Activated CD4-positive, alpha-beta memory T cell treated with anti-CD3 and anti-CD28 coated beads, Interleukin-2, amount 10 ng/mL, durations not matched to agents 7 days and 5 days (primary cell): ENCODE results near the gene PSMB11. TPM values are rescaled to one million over a fixed set of nuclear protein-coding genes. Genes with fewer than 3 reads are reported as not detected.
A peak's percentile ranks its signal among the peaks of the same experiment; 100 is the strongest.
"Not testable (repeated sequence)": the region's sequence is repeated elsewhere in the genome, so short reads cannot be mapped to it uniquely, and the experiment has no call there.

Experiments used
- CTCF ChIA-PET: fragments of 350-600 bp; sonication (Branson Sonifier 250); formaldehyde crosslinking; loops from one replicate; lab custom pipeline; 2021; ENCODE audit warnings: antibody characterized with exemption, inconsistent platforms; lab: Charles Lee
- POLR2A ChIA-PET: fragments of 350-600 bp; sonication (Branson Sonifier 250); formaldehyde crosslinking; loops from one replicate; lab custom pipeline; 2021; ENCODE audit warnings: antibody characterized with exemption; lab: Charles Lee
- DNase-seq: peaks from one replicate; pipeline ENCODE4 v3.0.0-alpha.2; 2020
- H3K27ac Mint-ChIP-seq: one replicate; pipeline ENCODE4 v1.8.0; 2021; ENCODE audit warnings: mild to moderate bottlenecking, mixed read lengths
- H3K27me3 Mint-ChIP-seq: one replicate; pipeline ENCODE4 v1.8.0; 2021; ENCODE audit warnings: mixed read lengths
- H3K36me3 Mint-ChIP-seq: one replicate; pipeline ENCODE4 v1.8.0; 2021; ENCODE audit warnings: low read depth, mixed read lengths
- H3K4me1 Mint-ChIP-seq: one replicate; pipeline ENCODE4 v1.8.0; 2021; ENCODE audit warnings: mixed read lengths
- H3K4me3 Mint-ChIP-seq: one replicate; pipeline ENCODE4 v1.8.0; 2021; ENCODE audit warnings: mild to moderate bottlenecking, mixed read lengths
- H3K9me3 Mint-ChIP-seq: one replicate; pipeline ENCODE4 v1.8.0; 2021; ENCODE audit warnings: mixed read lengths
- total RNA-seq, 2 experiments: library from RNA; stranded (reverse); gene quantifications; one replicate each; pipeline ENCODE4 v1.2.3, GENCODE V29; 2021

PSMB11 gene
- total RNA-seq, 2 experiments from 2014 or later, result not detected

GRCh38 chr14:23005451-23006187 lies 36.4 kb upstream of the PSMB11 start:
- H3K4me3 Mint-ChIP-seq, result peak overlapping the region; percentile 93
- peak overlapping the region; percentile 94 for H3K27ac Mint-ChIP-seq
- ChIA-PET POLR2A (interaction anchor here (0.7 to 3.7 kb wide), 23 partner anchors 8 to 436 kb away, joined by 3 to 48 read pairs (median 8); partner anchors contain the start of genes ACIN1, AJUBA, C14orf119 and HAUS4), CTCF (interaction anchor here (0.8 to 4.1 kb wide), 22 partner anchors 9 to 449 kb away, joined by 3 to 54 read pairs (median 10); partner anchors contain the start of genes ACIN1, AJUBA, C14orf119 and CDH24)
- peaks cover 2% of the 10 kb centered on the region for H3K36me3 Mint-ChIP-seq
- no peak for DNase-seq
- no peaks in the 10 kb centered on the region for H3K9me3 Mint-ChIP-seq
- H3K4me1 Mint-ChIP-seq, result peaks cover 47% of the 10 kb centered on the region
- H3K27me3 Mint-ChIP-seq, result no peaks in the 10 kb centered on the region

DNA sequence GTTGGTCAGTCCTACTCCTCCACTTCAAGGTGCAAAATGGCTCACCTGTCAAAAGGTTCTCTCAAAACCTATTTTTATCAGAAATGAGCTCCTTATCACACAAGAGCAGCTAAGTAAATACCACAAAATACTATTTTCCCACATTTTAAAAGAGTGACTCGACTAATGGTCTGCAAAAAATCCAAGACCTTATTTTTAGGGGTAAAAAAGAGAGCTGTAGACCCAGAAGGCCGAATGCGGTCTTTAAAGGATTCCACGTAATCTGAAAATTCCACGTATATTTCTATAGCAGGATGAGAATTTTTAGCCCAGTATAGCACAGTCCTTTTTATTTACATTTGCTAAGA lies 35.9 kb upstream of the PSMB11 start:
- Mint-ChIP-seq H3K4me3 (peak overlapping the region; percentile 93), H3K27ac (peak overlapping the region; percentile 94), H3K36me3 (peaks cover 2% of the 10 kb centered on the region), H3K27me3 (no peaks in the 10 kb centered on the region), H3K9me3 (no peaks in the 10 kb centered on the region), H3K4me1 (peaks cover 48% of the 10 kb centered on the region)
- ChIA-PET POLR2A (interaction anchor here (0.7 to 3.7 kb wide), 34 partner anchors 8 to 1740 kb away, joined by 3 to 48 read pairs (median 8); partner anchors contain the start of genes ACIN1, AJUBA, C14orf119 and CDH24), CTCF (interaction anchor here (0.5 to 4.1 kb wide), 29 partner anchors 9 to 449 kb away, joined by 3 to 54 read pairs (median 9); partner anchors contain the start of genes ACIN1, AJUBA, C14orf119 and CDH24)
- DNase-seq, result no peak

GRCh38 chr14:23006544-23007419 lies 35.2 kb upstream of the PSMB11 start:
- Mint-ChIP-seq H3K4me1 (peaks cover 51% of the 10 kb centered on the region), H3K9me3 (no peaks in the 10 kb centered on the region), H3K27me3 (no peaks in the 10 kb centered on the region), H3K27ac (peak overlapping the region; percentile 94), H3K36me3 (peaks cover 2% of the 10 kb centered on the region), H3K4me3 (peak overlapping the region; percentile 93)
- DNase-seq, result peak; percentile 98
- CTCF ChIA-PET, result interaction anchor here (0.5 to 4.1 kb wide), 37 partner anchors 8 to 498 kb away, joined by 3 to 54 read pairs (median 6); partner anchors contain the start of genes ACIN1, AJUBA, C14orf119 and CDH24
- POLR2A ChIA-PET, result interaction anchor here (0.7 to 3.7 kb wide), 47 partner anchors 8 to 1741 kb away, joined by 3 to 48 read pairs (median 5); partner anchors contain the start of genes ACIN1, AJUBA, C14orf119 and CDH24

DNA sequence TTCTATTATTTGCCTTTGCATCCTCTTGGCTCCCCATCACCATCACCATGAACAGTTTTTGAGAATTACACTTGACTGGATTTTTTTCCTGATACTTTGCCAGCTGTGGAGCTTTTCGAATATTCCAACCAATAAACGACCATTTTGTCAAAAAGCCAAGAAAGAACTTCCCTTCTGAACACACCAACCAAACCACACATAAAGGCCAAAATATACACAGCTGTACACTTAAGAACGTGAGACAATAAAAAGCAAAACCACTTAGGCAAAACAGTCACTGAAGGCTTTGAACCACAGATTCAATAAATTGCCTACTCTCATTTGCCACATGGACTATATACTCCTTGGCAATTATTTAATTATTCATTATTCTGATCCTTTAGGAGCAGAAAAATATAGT lies 33.2 kb upstream of the PSMB11 start:
- peak overlapping the region; percentile 95 for H3K4me3 Mint-ChIP-seq
- H3K36me3 Mint-ChIP-seq, result peaks cover 2% of the 10 kb centered on the region
- peak overlapping the region; percentile 94 for H3K27ac Mint-ChIP-seq
- peaks cover 51% of the 10 kb centered on the region for H3K4me1 Mint-ChIP-seq
- H3K27me3 Mint-ChIP-seq, result no peaks in the 10 kb centered on the region
- no peak for DNase-seq
- ChIA-PET POLR2A (interaction anchor here (0.9 to 3.7 kb wide), 8 partner anchors 15 to 91 kb away, joined by 3 to 48 read pairs (median 5); partner anchors contain the start of genes ACIN1, C14orf119 and PSMB5), CTCF (interaction anchor here (0.6 to 4.1 kb wide), 4 partner anchors 14 to 60 kb away, joined by 5 to 54 read pairs (median 24); no protein-coding TSS in a partner anchor)
- no peaks in the 10 kb centered on the region for H3K9me3 Mint-ChIP-seq

DNA sequence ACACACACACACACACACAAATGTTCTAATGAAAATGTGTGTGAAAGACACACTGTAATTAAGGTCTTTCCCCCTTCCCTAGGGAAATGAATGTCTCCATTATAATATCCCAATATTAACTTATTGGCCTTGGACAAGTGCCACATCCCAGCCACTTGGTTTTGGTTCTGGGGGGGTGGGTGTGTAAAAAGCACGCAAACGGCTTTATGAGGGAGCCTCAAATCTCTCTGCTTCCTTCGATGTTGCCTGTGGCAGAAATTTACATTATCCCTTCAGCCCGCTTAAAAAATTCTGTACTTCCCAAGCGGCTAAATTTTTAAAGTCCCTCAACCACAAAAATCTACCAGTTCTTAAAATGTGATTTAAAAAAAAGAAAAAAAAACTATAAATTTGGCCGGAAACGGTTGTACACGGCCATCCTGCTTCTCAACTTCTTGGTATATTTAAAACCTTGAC lies 32.5 kb upstream of the PSMB11 start:
- Mint-ChIP-seq H3K27me3 (no peaks in the 10 kb centered on the region), H3K27ac (peak overlapping the region; percentile 94), H3K9me3 (no peaks in the 10 kb centered on the region), H3K36me3 (peaks cover 2% of the 10 kb centered on the region), H3K4me1 (peaks cover 51% of the 10 kb centered on the region), H3K4me3 (peak overlapping the region; percentile 95)
- no peak for DNase-seq
- ChIA-PET CTCF (interaction anchor here (4.1 kb wide), 1 partner anchor 24 kb away, joined by 54 read pairs; no protein-coding TSS in a partner anchor), POLR2A (interaction anchor here (1.3 to 3.5 kb wide), 4 partner anchors 19 to 85 kb away, joined by 4 to 18 read pairs (median 6); partner anchors contain the start of genes ACIN1, C14orf119 and PSMB5)

GRCh38 chr14:23009939-23010726 lies 31.9 kb upstream of the PSMB11 start, which contains the start of gene C14orf93:
TSS of gene C14orf93 (minus strand) at chr14:23010143. CDS start at chr14:22999023, 11,120 bp downstream.
- DNase-seq, result peak; percentile 86
- ChIA-PET CTCF (interaction anchor here (0.7 to 1.2 kb wide), 5 partner anchors 14 to 59 kb away, joined by 3 to 6 read pairs (median 4); no protein-coding TSS in a partner anchor), POLR2A (interaction anchor here (1.1 to 1.2 kb wide), 2 partner anchors 11 to 14 kb away, joined by 3 to 4 read pairs; no protein-coding TSS in a partner anchor)
- Mint-ChIP-seq H3K27ac (peak within 1 kb of the TSS; percentile 94), H3K27me3 (no peaks in the 10 kb centered on the region), H3K4me3 (peak within 1 kb of the TSS; percentile 95), H3K9me3 (no peaks in the 10 kb centered on the region), H3K4me1 (peaks cover 47% of the 10 kb centered on the region), H3K36me3 (peaks cover 2% of the 10 kb centered on the region)

DNA sequence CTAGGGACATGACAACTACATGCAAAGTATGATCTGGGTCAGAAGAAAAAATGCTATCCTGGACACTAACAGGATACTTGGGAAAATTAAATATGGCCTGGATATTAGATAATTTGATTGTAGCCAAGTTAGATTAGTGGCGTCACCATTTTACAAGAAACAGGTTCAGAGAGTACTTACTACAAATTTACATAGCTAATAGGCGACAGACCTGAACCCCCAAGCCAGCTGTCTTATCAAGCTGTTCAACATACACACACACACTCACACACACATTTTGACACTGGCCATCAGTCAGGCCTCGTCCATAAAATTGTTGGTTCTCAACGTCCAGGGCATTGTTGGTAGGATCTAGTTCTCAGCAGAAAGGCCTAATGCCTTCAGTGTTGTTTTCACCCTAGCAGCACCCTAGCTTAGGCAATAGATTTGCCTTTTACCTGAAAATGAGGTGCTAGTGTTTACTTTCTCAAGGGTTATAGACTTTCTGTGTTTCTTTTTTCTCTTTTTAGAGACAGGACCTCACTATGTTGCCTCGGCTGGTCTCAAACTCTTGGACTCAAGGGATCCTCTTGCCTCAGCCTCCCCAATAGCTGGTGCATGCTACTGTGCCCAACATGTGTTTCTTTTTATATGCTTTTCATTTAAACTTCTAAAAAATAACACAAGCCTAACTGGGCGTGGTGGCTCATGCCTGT lies 28.8 kb upstream of the PSMB11 start:
- ChIA-PET POLR2A (interaction anchor here (1.2 kb wide), 2 partner anchors 10 to 27 kb away, joined by 3 to 5 read pairs; no protein-coding TSS in a partner anchor), CTCF (interaction anchor here (1.3 to 1.7 kb wide), 3 partner anchors 27 to 56 kb away, joined by 3 to 9 read pairs (median 5); no protein-coding TSS in a partner anchor)
- H3K4me3 Mint-ChIP-seq, result no peak overlapping the region
- no peak for DNase-seq
- peaks cover 26% of the 10 kb centered on the region for H3K4me1 Mint-ChIP-seq
- no peak overlapping the region for H3K27ac Mint-ChIP-seq
- H3K9me3 Mint-ChIP-seq, result no peaks in the 10 kb centered on the region
- H3K27me3 Mint-ChIP-seq, result no peaks in the 10 kb centered on the region
- peaks cover 2% of the 10 kb centered on the region for H3K36me3 Mint-ChIP-seq

GRCh38 chr14:23013749-23014054 lies 28.3 kb upstream of the PSMB11 start:
- not testable (repeated sequence) for H3K27me3 Mint-ChIP-seq, H3K27ac Mint-ChIP-seq, H3K9me3 Mint-ChIP-seq, DNase-seq, H3K36me3 Mint-ChIP-seq, H3K4me3 Mint-ChIP-seq
- POLR2A ChIA-PET, result interaction anchor here (1.2 kb wide), 1 partner anchor 27 kb away, joined by 5 read pairs; no protein-coding TSS in a partner anchor
- peaks cover 21% of the 10 kb centered on the region for H3K4me1 Mint-ChIP-seq
- CTCF ChIA-PET, result interaction anchor here (1.3 to 1.7 kb wide), 3 partner anchors 28 to 55 kb away, joined by 3 to 9 read pairs (median 5); no protein-coding TSS in a partner anchor

- no peak for DNase-seq
- CTCF ChIA-PET, result interaction anchor here (1.0 to 1.6 kb wide), 3 partner anchors 29 to 53 kb away, joined by 4 to 5 read pairs (median 4); no protein-coding TSS in a partner anchor
- Mint-ChIP-seq H3K27me3 (no peaks in the 10 kb centered on the region), H3K27ac (no peak overlapping the region), H3K4me3 (no peak overlapping the region), H3K9me3 (no peaks in the 10 kb centered on the region), H3K4me1 (peaks cover 6% of the 10 kb centered on the region), H3K36me3 (no peaks in the 10 kb centered on the region)
- POLR2A ChIA-PET, result interaction anchor here (2.0 kb wide), 1 partner anchor 9 kb away, joined by 15 read pairs; no protein-coding TSS in a partner anchor
These were observed 26.4 kb upstream of the PSMB11 start for GRCh38 chr14:23015618-23016017.

DNA sequence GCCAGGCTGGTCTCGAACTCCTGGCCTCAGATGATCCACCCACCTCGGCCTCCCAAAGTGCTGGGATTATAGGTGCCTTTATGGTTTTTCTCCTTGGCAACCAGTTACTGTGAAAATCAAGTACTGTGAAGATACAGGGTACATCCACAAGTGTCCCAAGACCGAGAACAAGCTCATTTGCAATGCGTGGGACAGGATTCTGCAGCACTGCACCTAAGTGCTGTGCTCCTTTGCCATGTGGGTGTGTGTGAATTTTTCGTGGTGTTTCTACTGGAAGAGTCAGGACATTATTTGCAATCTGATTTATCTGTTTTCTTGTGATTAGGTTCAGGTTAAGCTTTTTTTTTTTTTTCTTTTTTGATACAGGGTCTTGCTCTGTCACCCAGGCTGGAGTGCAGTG lies 24.9 kb upstream of the PSMB11 start:
- no peak overlapping the region for H3K4me3 Mint-ChIP-seq
- no peaks in the 10 kb centered on the region for H3K9me3 Mint-ChIP-seq
- ChIA-PET POLR2A (interaction anchor here (2.0 kb wide), 1 partner anchor 10 kb away, joined by 15 read pairs; no protein-coding TSS in a partner anchor), CTCF (interaction anchor here (1.2 to 1.6 kb wide), 4 partner anchors 10 to 41 kb away, joined by 3 to 9 read pairs (median 4); no protein-coding TSS in a partner anchor)
- DNase-seq, result no peak
- no peaks in the 10 kb centered on the region for H3K36me3 Mint-ChIP-seq
- no peak overlapping the region for H3K27ac Mint-ChIP-seq
- peaks cover 2% of the 10 kb centered on the region for H3K4me1 Mint-ChIP-seq
- H3K27me3 Mint-ChIP-seq, result no peaks in the 10 kb centered on the region
